HFF-Myc (cell line): ENCODE results near the gene GIGYF1.

Experiments used
- DNase-seq: peaks from one replicate; pipeline ENCODE4 v3.0.0-alpha.2; 2011; ENCODE audit warnings: low read depth; ENCODE audit errors: extremely low read depth
- H3K4me3 ChIP-seq: replicated peaks from 2 replicates; pipeline ENCODE4 v1.5.1; 2011; ENCODE audit warnings: low read depth, mild to moderate bottlenecking, control low read depth, low read length
- TF ChIP-seq, protein P1 (sequence below): IDR thresholded peaks from 2 replicates; pipeline ENCODE4 v1.5.1; 2012; ENCODE audit warnings: mild to moderate bottlenecking, low read depth, low read length, control low read depth; ENCODE audit errors: missing control alignments

GIGYF1 gene

DNA sequence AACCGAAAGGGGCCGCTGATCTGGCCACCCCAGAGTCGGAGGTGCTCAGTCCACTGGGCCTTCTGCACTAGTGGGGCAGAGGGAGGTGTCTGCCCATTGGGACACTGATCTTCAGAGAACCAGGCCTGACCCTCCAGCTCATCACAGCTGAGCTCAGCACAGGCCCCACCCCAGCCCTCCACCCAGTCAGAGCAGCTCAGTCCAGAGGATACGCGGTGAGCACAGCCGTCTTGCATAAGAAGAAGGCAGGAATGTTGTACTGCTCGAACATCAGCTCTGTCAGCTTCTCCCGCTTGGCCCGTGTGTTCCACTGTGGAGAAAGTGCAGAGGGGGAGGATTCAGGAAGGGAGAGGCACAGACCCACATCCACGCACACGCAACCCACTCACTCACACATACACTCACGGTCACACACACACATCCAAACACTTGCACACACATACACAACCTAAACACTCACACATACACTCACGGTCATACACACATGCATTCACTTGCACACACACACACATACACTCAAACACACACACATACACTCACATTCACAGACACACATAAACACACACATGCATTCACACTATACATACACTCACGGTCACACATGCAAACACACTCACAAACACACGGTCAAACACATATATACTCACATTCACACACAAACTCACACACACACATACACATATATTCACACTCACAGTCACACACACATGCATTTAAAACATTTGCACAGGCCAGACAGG, 44.1 kb downstream of the GIGYF1 start:
- H3K4me3 ChIP-seq = no peak overlapping the region
- TF ChIP-seq, protein P1, sequence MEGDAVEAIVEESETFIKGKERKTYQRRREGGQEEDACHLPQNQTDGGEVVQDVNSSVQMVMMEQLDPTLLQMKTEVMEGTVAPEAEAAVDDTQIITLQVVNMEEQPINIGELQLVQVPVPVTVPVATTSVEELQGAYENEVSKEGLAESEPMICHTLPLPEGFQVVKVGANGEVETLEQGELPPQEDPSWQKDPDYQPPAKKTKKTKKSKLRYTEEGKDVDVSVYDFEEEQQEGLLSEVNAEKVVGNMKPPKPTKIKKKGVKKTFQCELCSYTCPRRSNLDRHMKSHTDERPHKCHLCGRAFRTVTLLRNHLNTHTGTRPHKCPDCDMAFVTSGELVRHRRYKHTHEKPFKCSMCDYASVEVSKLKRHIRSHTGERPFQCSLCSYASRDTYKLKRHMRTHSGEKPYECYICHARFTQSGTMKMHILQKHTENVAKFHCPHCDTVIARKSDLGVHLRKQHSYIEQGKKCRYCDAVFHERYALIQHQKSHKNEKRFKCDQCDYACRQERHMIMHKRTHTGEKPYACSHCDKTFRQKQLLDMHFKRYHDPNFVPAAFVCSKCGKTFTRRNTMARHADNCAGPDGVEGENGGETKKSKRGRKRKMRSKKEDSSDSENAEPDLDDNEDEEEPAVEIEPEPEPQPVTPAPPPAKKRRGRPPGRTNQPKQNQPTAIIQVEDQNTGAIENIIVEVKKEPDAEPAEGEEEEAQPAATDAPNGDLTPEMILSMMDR = no peak
- no peak for DNase-seq

DNA sequence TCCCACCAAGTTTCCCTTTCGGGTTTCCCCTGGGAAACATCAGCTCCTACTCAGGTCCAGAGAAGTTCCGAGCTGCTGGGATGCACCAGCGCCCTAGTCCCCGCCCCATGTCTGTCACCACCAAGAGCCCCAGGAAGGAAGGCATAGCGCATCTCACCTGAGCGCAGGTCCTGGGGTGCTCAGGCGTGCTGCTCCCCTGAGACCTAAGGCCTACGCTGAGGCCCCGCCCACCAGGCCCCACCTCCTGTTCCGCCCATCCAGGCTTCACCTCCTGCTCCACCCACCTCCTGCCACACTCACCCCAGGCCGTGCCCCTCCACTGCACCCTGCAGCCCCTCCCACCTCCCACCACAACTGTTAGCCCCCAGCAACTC, 51.5 kb downstream of the GIGYF1 start:
- no peak for DNase-seq
- no peak overlapping the region for H3K4me3 ChIP-seq
- TF ChIP-seq, protein P1 = no peak

GRCh38 chr7:100641860-100642533, 52.1 kb downstream of the GIGYF1 start:
- no peak for DNase-seq
- TF ChIP-seq, protein P1 = no peak
- H3K4me3 ChIP-seq = no peak overlapping the region

GRCh38 chr7:100641463-100641859, 52.6 kb downstream of the GIGYF1 start, which contains the start of gene TFR2:
TFR2 (minus strand) TSS chr7:100641552; CDS start chr7:100641509, 43 bp downstream.
- DNase-seq = no peak
- TF ChIP-seq, protein P1 = no peak
- H3K4me3 ChIP-seq = no peak within 1 kb of the TSS

DNA sequence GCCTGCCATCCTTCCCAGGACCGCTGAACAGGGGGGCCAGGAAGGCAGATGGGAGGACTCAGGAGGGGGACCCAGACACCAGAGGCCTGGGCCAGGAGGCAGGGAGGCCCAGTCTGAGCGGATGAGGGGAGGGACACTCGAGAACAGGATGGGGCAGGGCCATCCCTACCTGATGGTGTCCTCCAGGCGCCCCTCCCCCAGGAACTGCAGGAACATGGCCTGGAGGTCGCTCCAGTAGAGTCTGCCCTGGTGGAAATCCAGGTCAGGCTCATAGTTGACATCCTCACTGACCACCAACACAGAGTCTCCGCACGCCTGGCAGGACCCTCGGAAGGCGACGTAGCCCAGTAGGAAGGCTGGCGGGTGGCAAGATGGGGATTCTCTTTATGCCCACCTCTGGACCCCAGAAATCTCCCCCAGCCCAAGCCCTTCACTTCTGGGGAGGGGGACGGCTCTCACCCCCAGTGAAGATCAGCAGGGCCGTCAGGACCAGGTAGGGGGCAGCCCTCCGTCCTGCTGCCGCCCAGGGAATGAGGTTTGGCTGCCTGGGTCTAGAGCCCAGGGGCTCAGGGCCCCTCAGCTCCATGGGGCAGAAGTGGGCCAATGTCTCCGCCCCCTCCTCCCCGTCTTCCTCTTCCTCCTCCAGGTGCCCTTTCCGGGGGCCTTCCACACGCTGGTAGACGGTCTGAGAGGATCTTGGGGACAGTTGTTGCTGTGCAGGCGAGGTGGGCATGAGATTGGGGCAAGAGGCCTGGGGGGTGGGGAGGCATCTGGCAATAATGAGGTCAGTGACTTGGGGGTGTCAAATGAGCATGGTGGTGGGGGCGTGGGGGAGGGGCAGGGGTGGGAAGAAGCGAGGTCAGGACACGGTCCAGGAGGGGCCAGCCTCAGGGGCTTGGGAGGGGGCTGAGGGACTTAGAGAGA, 53.3 kb downstream of the GIGYF1 start:
- H3K4me3 ChIP-seq = no peak overlapping the region
- no peak for DNase-seq
- TF ChIP-seq, protein P1 = no peak

DNA sequence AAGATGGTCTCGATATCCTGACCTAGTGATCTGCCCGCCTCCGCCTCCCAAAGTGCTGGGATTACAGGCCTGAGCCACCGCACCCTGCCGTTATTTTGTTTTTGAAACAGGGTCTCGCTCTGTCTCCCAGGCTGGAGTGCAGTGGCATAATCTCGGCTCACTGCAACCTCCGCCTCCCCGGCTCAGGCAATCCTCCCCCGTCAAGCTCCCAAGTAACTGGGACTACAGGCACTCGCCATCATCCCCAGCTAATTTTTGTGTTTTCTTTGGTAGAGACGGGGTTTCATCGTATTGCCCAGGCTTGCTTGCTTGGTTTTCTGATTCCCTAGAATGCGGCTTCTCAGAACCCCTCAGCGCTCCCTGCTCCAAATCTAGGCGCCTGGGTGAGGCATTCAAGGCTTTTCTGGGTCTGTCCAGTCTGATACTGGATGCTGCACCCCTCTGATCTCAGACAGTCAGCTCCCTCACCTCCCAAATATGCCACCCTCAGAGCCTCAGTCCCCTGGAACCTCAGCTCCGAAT, 54.0 kb downstream of the GIGYF1 start:
- DNase-seq = no peak
- H3K4me3 ChIP-seq = no peak overlapping the region
- TF ChIP-seq, protein P1 = no peak
